ENCODE data around the gene MMP12.

DNA sequence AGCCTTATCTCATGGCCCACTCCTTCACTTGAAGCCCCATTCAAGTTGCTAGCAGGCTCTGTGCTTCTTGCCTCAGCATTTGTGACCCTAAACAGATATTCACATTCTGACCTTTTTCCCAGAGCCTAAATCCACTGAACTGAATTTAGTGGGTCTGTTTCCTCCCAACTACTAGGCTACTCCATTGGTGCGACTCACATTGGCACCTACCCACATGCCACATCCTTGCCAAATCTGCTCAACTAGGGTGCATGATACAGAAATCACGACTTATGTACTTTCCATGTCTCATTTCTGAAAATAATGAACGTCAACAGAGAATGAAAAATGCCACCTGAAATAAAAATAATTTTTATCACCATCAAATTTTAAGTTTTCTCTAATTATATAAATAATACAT, 8.4 kb upstream of the MMP12 start:
- TF ChIP-seq, protein P1, sequence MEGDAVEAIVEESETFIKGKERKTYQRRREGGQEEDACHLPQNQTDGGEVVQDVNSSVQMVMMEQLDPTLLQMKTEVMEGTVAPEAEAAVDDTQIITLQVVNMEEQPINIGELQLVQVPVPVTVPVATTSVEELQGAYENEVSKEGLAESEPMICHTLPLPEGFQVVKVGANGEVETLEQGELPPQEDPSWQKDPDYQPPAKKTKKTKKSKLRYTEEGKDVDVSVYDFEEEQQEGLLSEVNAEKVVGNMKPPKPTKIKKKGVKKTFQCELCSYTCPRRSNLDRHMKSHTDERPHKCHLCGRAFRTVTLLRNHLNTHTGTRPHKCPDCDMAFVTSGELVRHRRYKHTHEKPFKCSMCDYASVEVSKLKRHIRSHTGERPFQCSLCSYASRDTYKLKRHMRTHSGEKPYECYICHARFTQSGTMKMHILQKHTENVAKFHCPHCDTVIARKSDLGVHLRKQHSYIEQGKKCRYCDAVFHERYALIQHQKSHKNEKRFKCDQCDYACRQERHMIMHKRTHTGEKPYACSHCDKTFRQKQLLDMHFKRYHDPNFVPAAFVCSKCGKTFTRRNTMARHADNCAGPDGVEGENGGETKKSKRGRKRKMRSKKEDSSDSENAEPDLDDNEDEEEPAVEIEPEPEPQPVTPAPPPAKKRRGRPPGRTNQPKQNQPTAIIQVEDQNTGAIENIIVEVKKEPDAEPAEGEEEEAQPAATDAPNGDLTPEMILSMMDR (IDR thresholded peaks at IDR 0.05): no peak
- TF ChIP-seq POLR2A (IDR thresholded peaks at IDR 0.05): no peak
